GM23338 (cell line): ENCODE data around the gene TFF1. TPM values are rescaled to one million over a fixed set of nuclear protein-coding genes. Genes with fewer than 3 reads are reported as not detected.

Source experiments
- ATAC-seq: fragments of 200-7000 bp; cut with Tn5 transposase; 3 replicates; pipeline ENCODE4 v1.9.1; 2020
- DNase-seq: peaks from one replicate; pipeline ENCODE4 v3.0.0-alpha.2; 2015; ENCODE audit warnings: low spot score
- H2AFZ ChIP-seq: fragments of 200-600 bp; sonication (generic); 2 replicates; pipeline ENCODE4 v1.8.0; 2016; ENCODE audit warnings: antibody characterized with exemption, mild to moderate bottlenecking, moderate library complexity
- H3F3A ChIP-seq: fragments of 200-600 bp; sonication (generic); replicated peaks from 2 replicates; pipeline ENCODE4 v1.8.0; 2017; ENCODE audit warnings: antibody characterized with exemption, mixed run types, low read depth
- H3K27ac ChIP-seq: fragments of 200-600 bp; sonication (generic); 2 replicates; pipeline ENCODE4 v1.6.1; 2016; ENCODE audit warnings: low read depth
- H3K27me3 ChIP-seq: fragments of 200-600 bp; sonication (generic); 2 replicates; pipeline ENCODE4 v1.8.0; 2016; ENCODE audit warnings: mild to moderate bottlenecking, mixed run types, moderate library complexity; ENCODE audit not compliant: insufficient read depth
- H3K36me3 ChIP-seq: fragments of 200-600 bp; sonication (generic); 2 replicates; pipeline ENCODE4 v1.8.0; 2016; ENCODE audit warnings: mild to moderate bottlenecking; ENCODE audit not compliant: insufficient read depth
- H3K4me1 ChIP-seq: fragments of 200-600 bp; sonication (generic); 2 replicates; pipeline ENCODE4 v1.8.0; 2016; ENCODE audit warnings: mild to moderate bottlenecking, moderate library complexity; ENCODE audit not compliant: insufficient read depth
- H3K4me2 ChIP-seq: fragments of 200-600 bp; sonication (generic); 2 replicates; pipeline ENCODE4 v1.7.1; 2017; ENCODE audit warnings: mixed run types
- H3K4me3 ChIP-seq: fragments of 200-600 bp; sonication (generic); 2 replicates; pipeline ENCODE4 v1.6.1; 2016; ENCODE audit warnings: mixed run types
- H3K79me2 ChIP-seq: fragments of 200-600 bp; sonication (generic); replicated peaks from 2 replicates; pipeline ENCODE4 v1.8.0; 2017; ENCODE audit warnings: mild to moderate bottlenecking; ENCODE audit not compliant: insufficient read depth
- H3K9me2 ChIP-seq: fragments of 200-600 bp; sonication (generic); 2 replicates; pipeline ENCODE4 v1.8.0; 2017; ENCODE audit not compliant: insufficient read depth
- H4K20me1 ChIP-seq: fragments of 200-600 bp; sonication (generic); replicated peaks from 2 replicates; pipeline ENCODE4 v1.8.0; 2017; ENCODE audit warnings: mild to moderate bottlenecking; ENCODE audit not compliant: insufficient read depth
- H3K27ac Mint-ChIP-seq: 2 replicates; pipeline ENCODE4 v1.8.0; 2020; ENCODE audit warnings: inconsistent platforms, mild to moderate bottlenecking, moderate library complexity, mixed read lengths
- H3K27me3 Mint-ChIP-seq: 3 replicates; pipeline ENCODE4 v1.8.0; 2022; ENCODE audit warnings: low read depth, mild to moderate bottlenecking, moderate library complexity, mixed read lengths, inconsistent platforms; ENCODE audit not compliant: insufficient read depth, poor library complexity
- H3K36me3 Mint-ChIP-seq: 3 replicates; pipeline ENCODE4 v1.8.0; 2021; ENCODE audit warnings: low read depth, mild to moderate bottlenecking, inconsistent platforms, moderate library complexity, mixed read lengths
- H3K4me1 Mint-ChIP-seq: 3 replicates; pipeline ENCODE4 v1.8.0; 2020; ENCODE audit warnings: mild to moderate bottlenecking, inconsistent platforms, mixed read lengths
- H3K4me3 Mint-ChIP-seq: 3 replicates; pipeline ENCODE4 v1.8.0; 2021; ENCODE audit warnings: moderate library complexity, mild to moderate bottlenecking, inconsistent platforms, mixed read lengths
- H3K9me3 Mint-ChIP-seq: 3 replicates; pipeline ENCODE4 v1.8.0; 2020; ENCODE audit warnings: moderate library complexity, mild to moderate bottlenecking, inconsistent platforms, mixed read lengths
- CREB1 ChIP-seq: fragments of 250-450 bp; sonication (Bioruptor Pico); IDR thresholded peaks from 2 replicates; pipeline ENCODE4 v1.5.0; 2020; ENCODE audit warnings: low read depth, mild to moderate bottlenecking, moderate library complexity
- CTCF ChIP-seq, 2 experiments: fragments of 200-600 bp in 1 of 2; sonication (generic) in 1 of 2; conservative IDR thresholded peaks; 2 replicates each; pipeline versions ENCODE4 v1.5.1 to v1.6.1; 2016 to 2017; ENCODE audit warnings: antibody characterized with exemption in 2 of 2, low read depth in 2 of 2, mild to moderate bottlenecking in 2 of 2, moderate library complexity in 1 of 2
- EZH2 ChIP-seq: fragments of 200-600 bp; sonication (generic); IDR thresholded peaks from one replicate; pipeline ENCODE4 v1.8.0; 2017; ENCODE audit warnings: antibody characterized with exemption, mild to moderate bottlenecking, low read depth; ENCODE audit not compliant: unreplicated experiment
- EZH2phosphoT487 ChIP-seq: fragments of 200-600 bp; sonication (generic); IDR thresholded peaks from one replicate; pipeline ENCODE4 v1.8.1; 2018; ENCODE audit warnings: antibody characterized with exemption; ENCODE audit not compliant: unreplicated experiment
- JUNB ChIP-seq: IDR thresholded peaks from one replicate; pipeline ENCODE4 v1.6.1; 2016; ENCODE audit warnings: antibody characterized with exemption; ENCODE audit not compliant: unreplicated experiment
- NANOG ChIP-seq: IDR thresholded peaks from 2 replicates; pipeline ENCODE4 v1.6.1; 2016; ENCODE audit warnings: antibody characterized with exemption, borderline replicate concordance
- STAT1 ChIP-seq: IDR thresholded peaks from one replicate; pipeline ENCODE4 v1.6.1; 2016; ENCODE audit warnings: antibody characterized with exemption; ENCODE audit not compliant: unreplicated experiment
- ZNF114 ChIP-seq: fragments of 250-450 bp; sonication (Bioruptor Pico); IDR thresholded peaks from 2 replicates; pipeline ENCODE4 v1.5.0; 2020; ENCODE audit warnings: mild to moderate bottlenecking, moderate library complexity
- polyA plus RNA-seq: library from polyadenylated mRNA; unstranded; fragments of >200 nt; fragmentation: Nextera tagmentation; extraction: Ambion mirVana; gene quantifications from 2 replicates; pipeline ENCODE4 v1.2.1, GENCODE V29; 2016
- total RNA-seq: library from RNA; depleted of rRNA; stranded (reverse); fragments of >200 nt; shearing (Covaris generic); gene quantifications from 2 replicates; pipeline ENCODE4 v1.2.3, GENCODE V29; 2014
- TF ChIP-seq, protein P1 (sequence below): fragments of 250-450 bp; sonication (Bioruptor Pico); IDR thresholded peaks from 2 replicates; pipeline ENCODE4 v1.5.0; 2020; ENCODE audit warnings: mild to moderate bottlenecking, moderate library complexity
- TF ChIP-seq, protein P2 (sequence below): IDR thresholded peaks from 2 replicates; pipeline ENCODE4 v1.6.1; 2016; ENCODE audit warnings: antibody characterized with exemption
- TF ChIP-seq, protein P3 (sequence below): IDR thresholded peaks from one replicate; pipeline ENCODE4 v1.6.1; 2018; ENCODE audit warnings: antibody characterized with exemption; ENCODE audit not compliant: unreplicated experiment

TFF1 gene
- total and polyA plus RNA-seq, 2 experiments from 2014 or later, result not detected

DNA sequence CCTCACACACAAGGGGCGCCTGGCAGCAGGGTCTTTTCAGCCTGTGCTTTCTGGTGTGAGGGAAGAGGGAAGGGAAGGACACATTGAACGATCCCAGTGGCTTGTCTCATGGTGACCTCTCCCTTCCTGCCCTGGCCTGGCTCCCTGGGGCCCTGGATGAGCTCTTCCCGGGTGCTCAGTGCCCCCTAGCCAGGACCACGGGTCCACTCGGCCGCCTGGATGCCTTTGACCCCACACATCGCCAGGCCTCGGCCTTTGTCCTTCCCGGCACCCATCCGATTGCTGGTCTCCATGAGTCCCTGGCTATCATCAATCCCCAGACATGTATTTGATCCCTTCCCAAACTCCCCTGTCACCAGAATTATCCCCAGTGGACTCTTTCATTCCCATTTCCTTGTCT, 45.1 kb downstream of the TFF1 start:
- H3K36me3 Mint-ChIP-seq, result no peaks in the 10 kb centered on the region
- H3K27me3 Mint-ChIP-seq, result peaks cover 4% of the 10 kb centered on the region

More for the DNA sequence above, 45.1 kb downstream of the TFF1 start:
- Mint-ChIP-seq H3K27ac (no peak overlapping the region), H3K9me3 (peaks cover 10% of the 10 kb centered on the region; the same call in 2 of the 3 replicates), H3K4me3 (no peak overlapping the region), H3K4me1 (peaks cover 20% of the 10 kb centered on the region)
- H3K4me1 ChIP-seq, result no peaks in the 10 kb centered on the region; the same call in 1 of the 2 replicates
- DNase-seq, result no peak
- no peaks in the 10 kb centered on the region for H3K36me3 ChIP-seq
- H3K4me3 ChIP-seq, result no peak overlapping the region
- TF ChIP-seq EZH2phosphoT487, result no peak
- TF ChIP-seq STAT1, result no peak
- TF ChIP-seq, protein P1, sequence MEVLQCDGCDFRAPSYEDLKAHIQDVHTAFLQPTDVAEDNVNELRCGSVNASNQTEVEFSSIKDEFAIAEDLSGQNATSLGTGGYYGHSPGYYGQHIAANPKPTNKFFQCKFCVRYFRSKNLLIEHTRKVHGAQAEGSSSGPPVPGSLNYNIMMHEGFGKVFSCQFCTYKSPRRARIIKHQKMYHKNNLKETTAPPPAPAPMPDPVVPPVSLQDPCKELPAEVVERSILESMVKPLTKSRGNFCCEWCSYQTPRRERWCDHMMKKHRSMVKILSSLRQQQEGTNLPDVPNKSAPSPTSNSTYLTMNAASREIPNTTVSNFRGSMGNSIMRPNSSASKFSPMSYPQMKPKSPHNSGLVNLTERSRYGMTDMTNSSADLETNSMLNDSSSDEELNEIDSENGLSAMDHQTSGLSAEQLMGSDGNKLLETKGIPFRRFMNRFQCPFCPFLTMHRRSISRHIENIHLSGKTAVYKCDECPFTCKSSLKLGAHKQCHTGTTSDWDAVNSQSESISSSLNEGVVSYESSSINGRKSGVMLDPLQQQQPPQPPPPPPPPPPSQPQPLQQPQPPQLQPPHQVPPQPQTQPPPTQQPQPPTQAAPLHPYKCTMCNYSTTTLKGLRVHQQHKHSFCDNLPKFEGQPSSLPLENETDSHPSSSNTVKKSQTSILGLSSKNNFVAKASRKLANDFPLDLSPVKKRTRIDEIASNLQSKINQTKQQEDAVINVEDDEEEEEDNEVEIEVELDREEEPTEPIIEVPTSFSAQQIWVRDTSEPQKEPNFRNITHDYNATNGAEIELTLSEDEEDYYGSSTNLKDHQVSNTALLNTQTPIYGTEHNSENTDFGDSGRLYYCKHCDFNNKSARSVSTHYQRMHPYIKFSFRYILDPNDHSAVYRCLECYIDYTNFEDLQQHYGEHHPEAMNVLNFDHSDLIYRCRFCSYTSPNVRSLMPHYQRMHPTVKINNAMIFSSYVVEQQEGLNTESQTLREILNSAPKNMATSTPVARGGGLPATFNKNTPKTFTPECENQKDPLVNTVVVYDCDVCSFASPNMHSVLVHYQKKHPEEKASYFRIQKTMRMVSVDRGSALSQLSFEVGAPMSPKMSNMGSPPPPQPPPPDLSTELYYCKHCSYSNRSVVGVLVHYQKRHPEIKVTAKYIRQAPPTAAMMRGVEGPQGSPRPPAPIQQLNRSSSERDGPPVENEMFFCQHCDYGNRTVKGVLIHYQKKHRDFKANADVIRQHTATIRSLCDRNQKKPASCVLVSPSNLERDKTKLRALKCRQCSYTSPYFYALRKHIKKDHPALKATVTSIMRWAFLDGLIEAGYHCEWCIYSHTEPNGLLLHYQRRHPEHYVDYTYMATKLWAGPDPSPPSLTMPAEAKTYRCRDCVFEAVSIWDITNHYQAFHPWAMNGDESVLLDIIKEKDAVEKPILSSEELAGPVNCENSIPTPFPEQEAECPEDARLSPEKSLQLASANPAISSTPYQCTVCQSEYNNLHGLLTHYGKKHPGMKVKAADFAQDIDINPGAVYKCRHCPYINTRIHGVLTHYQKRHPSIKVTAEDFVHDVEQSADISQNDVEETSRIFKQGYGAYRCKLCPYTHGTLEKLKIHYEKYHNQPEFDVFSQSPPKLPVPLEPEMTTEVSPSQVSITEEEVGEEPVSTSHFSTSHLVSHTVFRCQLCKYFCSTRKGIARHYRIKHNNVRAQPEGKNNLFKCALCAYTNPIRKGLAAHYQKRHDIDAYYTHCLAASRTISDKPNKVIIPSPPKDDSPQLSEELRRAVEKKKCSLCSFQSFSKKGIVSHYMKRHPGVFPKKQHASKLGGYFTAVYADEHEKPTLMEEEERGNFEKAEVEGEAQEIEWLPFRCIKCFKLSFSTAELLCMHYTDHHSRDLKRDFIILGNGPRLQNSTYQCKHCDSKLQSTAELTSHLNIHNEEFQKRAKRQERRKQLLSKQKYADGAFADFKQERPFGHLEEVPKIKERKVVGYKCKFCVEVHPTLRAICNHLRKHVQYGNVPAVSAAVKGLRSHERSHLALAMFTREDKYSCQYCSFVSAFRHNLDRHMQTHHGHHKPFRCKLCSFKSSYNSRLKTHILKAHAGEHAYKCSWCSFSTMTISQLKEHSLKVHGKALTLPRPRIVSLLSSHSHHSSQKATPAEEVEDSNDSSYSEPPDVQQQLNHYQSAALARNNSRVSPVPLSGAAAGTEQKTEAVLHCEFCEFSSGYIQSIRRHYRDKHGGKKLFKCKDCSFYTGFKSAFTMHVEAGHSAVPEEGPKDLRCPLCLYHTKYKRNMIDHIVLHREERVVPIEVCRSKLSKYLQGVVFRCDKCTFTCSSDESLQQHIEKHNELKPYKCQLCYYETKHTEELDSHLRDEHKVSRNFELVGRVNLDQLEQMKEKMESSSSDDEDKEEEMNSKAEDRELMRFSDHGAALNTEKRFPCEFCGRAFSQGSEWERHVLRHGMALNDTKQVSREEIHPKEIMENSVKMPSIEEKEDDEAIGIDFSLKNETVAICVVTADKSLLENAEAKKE (CRISPR knock-in tag), result no peak
- TF ChIP-seq CREB1 (CRISPR knock-in tag), result no peak
- TF ChIP-seq CTCF (conservative IDR thresholded peaks at IDR 0.05; ENCODE audit: low read depth in 2 of 2), result no peak
- TF ChIP-seq, protein P2, sequence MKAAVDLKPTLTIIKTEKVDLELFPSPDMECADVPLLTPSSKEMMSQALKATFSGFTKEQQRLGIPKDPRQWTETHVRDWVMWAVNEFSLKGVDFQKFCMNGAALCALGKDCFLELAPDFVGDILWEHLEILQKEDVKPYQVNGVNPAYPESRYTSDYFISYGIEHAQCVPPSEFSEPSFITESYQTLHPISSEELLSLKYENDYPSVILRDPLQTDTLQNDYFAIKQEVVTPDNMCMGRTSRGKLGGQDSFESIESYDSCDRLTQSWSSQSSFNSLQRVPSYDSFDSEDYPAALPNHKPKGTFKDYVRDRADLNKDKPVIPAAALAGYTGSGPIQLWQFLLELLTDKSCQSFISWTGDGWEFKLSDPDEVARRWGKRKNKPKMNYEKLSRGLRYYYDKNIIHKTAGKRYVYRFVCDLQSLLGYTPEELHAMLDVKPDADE, result no peak
- TF ChIP-seq, protein P3, sequence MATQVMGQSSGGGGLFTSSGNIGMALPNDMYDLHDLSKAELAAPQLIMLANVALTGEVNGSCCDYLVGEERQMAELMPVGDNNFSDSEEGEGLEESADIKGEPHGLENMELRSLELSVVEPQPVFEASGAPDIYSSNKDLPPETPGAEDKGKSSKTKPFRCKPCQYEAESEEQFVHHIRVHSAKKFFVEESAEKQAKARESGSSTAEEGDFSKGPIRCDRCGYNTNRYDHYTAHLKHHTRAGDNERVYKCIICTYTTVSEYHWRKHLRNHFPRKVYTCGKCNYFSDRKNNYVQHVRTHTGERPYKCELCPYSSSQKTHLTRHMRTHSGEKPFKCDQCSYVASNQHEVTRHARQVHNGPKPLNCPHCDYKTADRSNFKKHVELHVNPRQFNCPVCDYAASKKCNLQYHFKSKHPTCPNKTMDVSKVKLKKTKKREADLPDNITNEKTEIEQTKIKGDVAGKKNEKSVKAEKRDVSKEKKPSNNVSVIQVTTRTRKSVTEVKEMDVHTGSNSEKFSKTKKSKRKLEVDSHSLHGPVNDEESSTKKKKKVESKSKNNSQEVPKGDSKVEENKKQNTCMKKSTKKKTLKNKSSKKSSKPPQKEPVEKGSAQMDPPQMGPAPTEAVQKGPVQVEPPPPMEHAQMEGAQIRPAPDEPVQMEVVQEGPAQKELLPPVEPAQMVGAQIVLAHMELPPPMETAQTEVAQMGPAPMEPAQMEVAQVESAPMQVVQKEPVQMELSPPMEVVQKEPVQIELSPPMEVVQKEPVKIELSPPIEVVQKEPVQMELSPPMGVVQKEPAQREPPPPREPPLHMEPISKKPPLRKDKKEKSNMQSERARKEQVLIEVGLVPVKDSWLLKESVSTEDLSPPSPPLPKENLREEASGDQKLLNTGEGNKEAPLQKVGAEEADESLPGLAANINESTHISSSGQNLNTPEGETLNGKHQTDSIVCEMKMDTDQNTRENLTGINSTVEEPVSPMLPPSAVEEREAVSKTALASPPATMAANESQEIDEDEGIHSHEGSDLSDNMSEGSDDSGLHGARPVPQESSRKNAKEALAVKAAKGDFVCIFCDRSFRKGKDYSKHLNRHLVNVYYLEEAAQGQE, result no peak
- TF ChIP-seq ZNF114 (CRISPR knock-in tag), result no peak
- no peak for TF ChIP-seq JUNB
- TF ChIP-seq NANOG, result no peak
- TF ChIP-seq EZH2, result no peak
- ATAC-seq, result no peak
- H4K20me1 ChIP-seq, result no peaks in the 10 kb centered on the region
- no peaks in the 10 kb centered on the region for H3K27me3 ChIP-seq
- no peaks in the 10 kb centered on the region for H3K79me2 ChIP-seq
- no peak overlapping the region for H3K27ac ChIP-seq
- H3F3A ChIP-seq, result no peaks in the 10 kb centered on the region
- no peaks in the 10 kb centered on the region for H3K9me2 ChIP-seq
- H3K4me2 ChIP-seq, result no peak overlapping the region
- H2AFZ ChIP-seq, result no peak overlapping the region
